Measurements from ENCODE around the gene SEMA3A.

SEMA3A gene

DNA sequence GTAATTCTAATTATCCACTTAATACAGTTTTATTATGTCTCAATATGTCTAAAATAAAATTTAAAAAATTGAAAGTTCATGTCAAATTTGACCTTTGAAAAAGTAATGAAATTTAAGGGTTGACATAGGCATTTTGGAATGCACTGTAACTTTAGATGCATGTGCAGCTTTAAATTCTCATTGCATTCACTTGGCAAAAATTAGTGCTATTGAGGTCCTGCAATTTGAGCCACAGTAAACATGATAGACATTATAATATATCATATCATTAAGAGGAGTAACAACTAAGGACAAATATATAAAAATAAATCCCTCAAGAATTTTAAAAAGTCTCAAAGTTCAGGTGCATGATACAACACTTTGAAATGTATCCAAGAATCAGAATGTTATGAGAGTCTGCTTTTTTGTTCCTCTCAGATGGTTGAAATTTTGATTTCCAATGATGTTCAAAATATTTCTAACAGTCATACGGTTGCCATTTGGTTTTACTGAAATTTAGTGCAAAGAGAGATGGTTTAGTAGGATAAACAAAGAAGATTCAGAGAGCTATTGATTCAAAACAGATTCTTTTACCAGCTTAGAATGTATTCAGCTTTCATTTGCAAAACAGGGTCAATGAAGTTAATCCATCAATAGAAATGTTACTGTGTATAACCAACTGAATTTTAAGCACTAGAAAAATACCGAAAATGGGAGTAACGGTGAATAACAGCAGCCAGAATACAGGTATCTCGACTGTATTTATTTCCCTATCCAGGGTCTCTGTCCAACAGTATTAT is 71.8 kb downstream of the SEMA3A start:
- DNase-seq, result no peak
- H3K27ac ChIP-seq (ENCODE audit: insufficient read depth, low read length, poor library complexity, severe bottlenecking), result no peak overlapping the region
- H3K4me3 ChIP-seq (ENCODE audit: insufficient read depth, low read depth, low read length, poor library complexity, severe bottlenecking), result no peak overlapping the region

GRCh38 chr7:84117304-84117703 is 77.3 kb downstream of the SEMA3A start:
- Histone ChIP-seq H3K9me3 (ENCODE audit: control insufficient read depth, low read length) (no peaks in the 10 kb centered on the region), H3K36me3 (ENCODE audit: control insufficient read depth, insufficient read depth, low read length) (no peaks in the 10 kb centered on the region), H3K4me3 (ENCODE audit: insufficient read depth, low read depth, low read length, poor library complexity, severe bottlenecking) (no peak overlapping the region), H3K27ac (ENCODE audit: insufficient read depth, low read length, poor library complexity, severe bottlenecking) (no peak overlapping the region), H3K4me1 (ENCODE audit: control insufficient read depth, insufficient read depth, low read length, poor library complexity, severe bottlenecking) (no peaks in the 10 kb centered on the region), H3K27me3 (replicated peaks; ENCODE audit: control insufficient read depth, insufficient read depth, low read length, poor library complexity, severe bottlenecking) (no peaks in the 10 kb centered on the region)
- DNase-seq, result no peak

More for the DNA sequence above, 71.8 kb downstream of the SEMA3A start:
- Histone ChIP-seq H3K9me3 (ENCODE audit: control insufficient read depth, low read length) (no peaks in the 10 kb centered on the region), H3K36me3 (ENCODE audit: control insufficient read depth, insufficient read depth, low read length) (no peaks in the 10 kb centered on the region), H3K27me3 (replicated peaks; ENCODE audit: control insufficient read depth, insufficient read depth, low read length, poor library complexity, severe bottlenecking) (no peaks in the 10 kb centered on the region), H3K4me1 (ENCODE audit: control insufficient read depth, insufficient read depth, low read length, poor library complexity, severe bottlenecking) (no peaks in the 10 kb centered on the region)

DNA sequence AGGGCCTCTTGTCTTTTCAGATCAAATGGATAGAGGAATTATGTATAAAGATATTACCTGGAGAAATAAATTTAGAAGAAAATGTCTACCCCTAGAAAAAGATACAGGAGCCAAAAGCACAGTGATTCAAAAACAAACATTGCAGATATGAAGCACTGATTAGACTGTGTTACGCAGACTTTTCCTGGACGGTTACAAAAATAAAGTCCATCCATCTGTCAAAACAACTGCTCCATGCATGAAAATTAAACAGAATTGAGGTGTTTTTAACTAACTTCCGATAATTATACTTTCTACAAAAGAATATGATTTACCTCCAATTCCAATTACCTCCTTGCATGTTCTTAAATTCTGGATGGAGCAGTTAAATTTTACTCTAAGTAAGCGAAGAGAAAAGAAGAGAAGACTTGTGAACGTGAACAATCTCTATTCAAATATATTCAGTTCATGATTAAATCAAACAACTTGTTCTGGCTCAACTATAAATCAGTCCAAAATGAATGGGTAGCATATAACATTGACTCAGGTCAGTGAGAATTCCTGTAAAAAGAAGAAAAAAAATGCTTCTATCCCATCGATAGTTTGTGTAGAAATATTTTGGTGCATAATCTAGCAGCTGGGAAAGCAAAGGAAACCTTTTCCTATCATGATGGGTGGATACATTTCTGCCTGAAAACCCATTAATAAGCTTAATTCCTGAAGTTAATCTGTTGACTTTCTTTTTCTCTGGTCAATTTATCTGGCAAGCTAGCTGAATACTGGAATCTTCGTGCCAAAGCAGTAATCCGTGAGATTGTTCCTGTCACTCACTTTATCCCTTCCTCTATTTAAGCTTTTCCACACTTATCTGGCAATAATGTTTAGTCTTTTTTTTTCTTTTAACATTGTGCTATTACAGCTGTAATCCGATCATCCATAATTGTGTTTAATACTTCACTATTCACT is 80.4 kb downstream of the SEMA3A start:
- Histone ChIP-seq H3K27ac (ENCODE audit: insufficient read depth, low read length, poor library complexity, severe bottlenecking) (no peak overlapping the region), H3K4me3 (ENCODE audit: insufficient read depth, low read depth, low read length, poor library complexity, severe bottlenecking) (no peak overlapping the region)

DNA sequence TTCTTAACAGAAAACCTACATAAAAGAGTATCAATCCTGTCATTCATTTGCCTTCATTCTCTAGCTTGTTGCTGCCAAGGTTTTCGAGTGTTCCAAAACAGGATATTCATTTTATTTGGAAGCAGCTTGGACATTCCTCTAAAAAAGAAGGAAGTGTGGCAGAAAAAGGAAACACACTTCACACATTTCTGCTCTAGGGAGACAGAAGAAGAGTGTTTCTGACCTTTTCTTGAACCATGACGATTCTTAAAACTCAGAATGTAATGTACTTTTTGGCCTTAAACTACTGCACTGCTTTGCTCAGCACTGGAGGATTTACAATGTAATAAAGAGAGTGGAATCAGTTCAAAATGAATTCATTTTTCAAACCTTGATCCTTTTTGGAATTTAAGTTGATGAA is 81.3 kb downstream of the SEMA3A start:
- no peaks in the 10 kb centered on the region for H3K4me1 ChIP-seq (ENCODE audit: control insufficient read depth, insufficient read depth, low read length, poor library complexity, severe bottlenecking)
- H3K27ac ChIP-seq (ENCODE audit: insufficient read depth, low read length, poor library complexity, severe bottlenecking), result no peak overlapping the region
- no peak for DNase-seq
- no peak overlapping the region for H3K4me3 ChIP-seq (ENCODE audit: insufficient read depth, low read depth, low read length, poor library complexity, severe bottlenecking)
- no peaks in the 10 kb centered on the region for H3K36me3 ChIP-seq (ENCODE audit: control insufficient read depth, insufficient read depth, low read length)
- no peaks in the 10 kb centered on the region for H3K27me3 ChIP-seq (replicated peaks; ENCODE audit: control insufficient read depth, insufficient read depth, low read length, poor library complexity, severe bottlenecking)
- H3K9me3 ChIP-seq (ENCODE audit: control insufficient read depth, low read length), result no peaks in the 10 kb centered on the region

More for the DNA sequence above, 80.4 kb downstream of the SEMA3A start:
- Histone ChIP-seq H3K4me1 (ENCODE audit: control insufficient read depth, insufficient read depth, low read length, poor library complexity, severe bottlenecking) (no peaks in the 10 kb centered on the region), H3K27me3 (replicated peaks; ENCODE audit: control insufficient read depth, insufficient read depth, low read length, poor library complexity, severe bottlenecking) (no peaks in the 10 kb centered on the region), H3K9me3 (ENCODE audit: control insufficient read depth, low read length) (no peaks in the 10 kb centered on the region), H3K36me3 (ENCODE audit: control insufficient read depth, insufficient read depth, low read length) (no peaks in the 10 kb centered on the region)
- no peak for DNase-seq

GRCh38 chr7:84112771-84113170 is 81.8 kb downstream of the SEMA3A start:
- no peaks in the 10 kb centered on the region for H3K4me1 ChIP-seq (ENCODE audit: control insufficient read depth, insufficient read depth, low read length, poor library complexity, severe bottlenecking)
- no peaks in the 10 kb centered on the region for H3K27me3 ChIP-seq (replicated peaks; ENCODE audit: control insufficient read depth, insufficient read depth, low read length, poor library complexity, severe bottlenecking)
- H3K27ac ChIP-seq (ENCODE audit: insufficient read depth, low read length, poor library complexity, severe bottlenecking), result no peak overlapping the region
- DNase-seq, result no peak
- H3K36me3 ChIP-seq (ENCODE audit: control insufficient read depth, insufficient read depth, low read length), result no peaks in the 10 kb centered on the region
- no peak overlapping the region for H3K4me3 ChIP-seq (ENCODE audit: insufficient read depth, low read depth, low read length, poor library complexity, severe bottlenecking)
- H3K9me3 ChIP-seq (ENCODE audit: control insufficient read depth, low read length), result no peaks in the 10 kb centered on the region

DNA sequence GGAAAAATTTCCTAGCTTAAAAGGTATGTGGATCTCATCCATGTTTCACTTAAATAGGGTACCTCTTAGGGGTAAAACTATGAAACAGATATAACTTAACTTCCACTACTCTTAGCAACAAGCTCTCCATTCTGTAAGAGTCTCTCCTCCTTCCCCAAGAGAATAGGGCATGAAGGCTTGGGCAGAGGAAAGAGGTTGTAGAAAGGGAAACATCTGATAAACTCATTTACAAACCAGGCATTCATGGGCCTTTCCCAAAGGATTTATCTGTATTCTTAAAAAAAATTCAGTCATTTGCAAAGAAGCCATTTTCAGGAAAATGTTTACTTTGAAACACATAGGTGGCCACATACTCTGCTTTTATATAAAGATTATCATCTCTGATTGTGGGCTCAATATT is 82.7 kb downstream of the SEMA3A start:
- no peaks in the 10 kb centered on the region for H3K9me3 ChIP-seq (ENCODE audit: control insufficient read depth, low read length)
- no peaks in the 10 kb centered on the region for H3K4me1 ChIP-seq (ENCODE audit: control insufficient read depth, insufficient read depth, low read length, poor library complexity, severe bottlenecking)
- H3K36me3 ChIP-seq (ENCODE audit: control insufficient read depth, insufficient read depth, low read length), result no peaks in the 10 kb centered on the region
- no peak for DNase-seq
- H3K27ac ChIP-seq (ENCODE audit: insufficient read depth, low read length, poor library complexity, severe bottlenecking), result no peak overlapping the region
- H3K27me3 ChIP-seq (replicated peaks; ENCODE audit: control insufficient read depth, insufficient read depth, low read length, poor library complexity, severe bottlenecking), result no peaks in the 10 kb centered on the region
- no peak overlapping the region for H3K4me3 ChIP-seq (ENCODE audit: insufficient read depth, low read depth, low read length, poor library complexity, severe bottlenecking)

- Histone ChIP-seq H3K9me3 (ENCODE audit: control insufficient read depth, low read length) (no peaks in the 10 kb centered on the region), H3K27ac (ENCODE audit: insufficient read depth, low read length, poor library complexity, severe bottlenecking) (no peak overlapping the region), H3K4me1 (ENCODE audit: control insufficient read depth, insufficient read depth, low read length, poor library complexity, severe bottlenecking) (no peaks in the 10 kb centered on the region), H3K27me3 (replicated peaks; ENCODE audit: control insufficient read depth, insufficient read depth, low read length, poor library complexity, severe bottlenecking) (no peaks in the 10 kb centered on the region), H3K36me3 (ENCODE audit: control insufficient read depth, insufficient read depth, low read length) (no peaks in the 10 kb centered on the region), H3K4me3 (ENCODE audit: insufficient read depth, low read depth, low read length, poor library complexity, severe bottlenecking) (no peak overlapping the region)
- no peak for DNase-seq
Observed at GRCh38 chr7:84110400-84110799, 84.2 kb downstream of the SEMA3A start.

- no peak for DNase-seq
- Histone ChIP-seq H3K36me3 (ENCODE audit: control insufficient read depth, insufficient read depth, low read length) (no peaks in the 10 kb centered on the region), H3K4me3 (ENCODE audit: insufficient read depth, low read depth, low read length, poor library complexity, severe bottlenecking) (no peak overlapping the region)
Observed at GRCh38 chr7:84108787-84109186, 85.8 kb downstream of the SEMA3A start.

DNA sequence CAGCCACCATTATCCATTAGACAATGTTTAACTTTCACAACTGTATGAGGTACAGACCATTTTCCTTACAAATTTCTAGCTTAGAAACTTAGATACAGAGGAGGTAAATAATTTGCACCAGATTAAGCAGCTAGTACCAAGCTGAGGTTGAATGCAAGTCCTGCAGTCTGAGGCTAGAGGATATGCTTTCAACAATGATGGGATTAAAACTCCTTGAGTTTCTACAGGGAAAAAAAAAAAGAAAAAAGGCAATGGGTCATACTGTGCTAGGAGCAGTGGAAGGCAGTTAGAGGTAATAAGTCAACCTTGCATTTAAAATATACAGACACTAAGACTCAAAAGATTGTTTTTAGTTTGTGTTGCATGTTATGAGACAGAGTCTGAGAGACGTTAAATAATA is 86.5 kb downstream of the SEMA3A start:
- no peak for DNase-seq
- Histone ChIP-seq H3K36me3 (ENCODE audit: control insufficient read depth, insufficient read depth, low read length) (no peaks in the 10 kb centered on the region), H3K9me3 (ENCODE audit: control insufficient read depth, low read length) (no peaks in the 10 kb centered on the region), H3K27me3 (replicated peaks; ENCODE audit: control insufficient read depth, insufficient read depth, low read length, poor library complexity, severe bottlenecking) (no peaks in the 10 kb centered on the region), H3K4me3 (ENCODE audit: insufficient read depth, low read depth, low read length, poor library complexity, severe bottlenecking) (no peak overlapping the region), H3K4me1 (ENCODE audit: control insufficient read depth, insufficient read depth, low read length, poor library complexity, severe bottlenecking) (no peaks in the 10 kb centered on the region), H3K27ac (ENCODE audit: insufficient read depth, low read length, poor library complexity, severe bottlenecking) (no peak overlapping the region)

More at GRCh38 chr7:84108787-84109186, 85.8 kb downstream of the SEMA3A start:
- Histone ChIP-seq H3K27me3 (replicated peaks; ENCODE audit: control insufficient read depth, insufficient read depth, low read length, poor library complexity, severe bottlenecking) (no peaks in the 10 kb centered on the region), H3K9me3 (ENCODE audit: control insufficient read depth, low read length) (no peaks in the 10 kb centered on the region), H3K27ac (ENCODE audit: insufficient read depth, low read length, poor library complexity, severe bottlenecking) (no peak overlapping the region), H3K4me1 (ENCODE audit: control insufficient read depth, insufficient read depth, low read length, poor library complexity, severe bottlenecking) (no peaks in the 10 kb centered on the region)

DNA sequence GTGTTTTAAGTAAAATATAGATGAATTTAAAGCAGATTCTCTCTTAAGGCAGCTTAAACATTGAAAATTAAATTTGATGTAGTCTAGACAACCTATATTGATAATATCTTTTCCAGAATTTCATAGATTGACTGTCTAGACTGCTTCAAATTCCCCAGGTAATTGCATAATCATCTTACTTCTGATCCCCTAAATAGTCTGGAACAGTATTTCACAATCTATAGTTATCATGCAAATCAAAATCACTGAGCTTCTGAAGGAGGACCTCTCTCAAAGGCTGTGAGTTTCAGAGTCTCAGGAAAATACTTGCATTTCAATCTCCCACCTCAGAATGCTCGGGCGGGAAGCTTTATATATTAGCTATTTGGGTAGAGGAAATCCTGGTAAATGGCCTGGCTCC is 87.3 kb downstream of the SEMA3A start:
- Histone ChIP-seq H3K4me3 (ENCODE audit: insufficient read depth, low read depth, low read length, poor library complexity, severe bottlenecking) (no peak overlapping the region), H3K36me3 (ENCODE audit: control insufficient read depth, insufficient read depth, low read length) (no peaks in the 10 kb centered on the region), H3K9me3 (ENCODE audit: control insufficient read depth, low read length) (no peaks in the 10 kb centered on the region), H3K4me1 (ENCODE audit: control insufficient read depth, insufficient read depth, low read length, poor library complexity, severe bottlenecking) (no peaks in the 10 kb centered on the region), H3K27me3 (replicated peaks; ENCODE audit: control insufficient read depth, insufficient read depth, low read length, poor library complexity, severe bottlenecking) (no peaks in the 10 kb centered on the region), H3K27ac (ENCODE audit: insufficient read depth, low read length, poor library complexity, severe bottlenecking) (no peak overlapping the region)
- no peak for DNase-seq

Data from effector memory CD4-positive, alpha-beta T cell (primary cell).